ENCODE data around the gene NAA25. TPM values are rescaled to one million over a fixed set of nuclear protein-coding genes. Genes with fewer than 3 reads are reported as not detected.

NAA25 gene
- total RNA-seq, 6 experiments from 2014 or later: 9.7 to 11.8 (median 10.8) TPM

DNA sequence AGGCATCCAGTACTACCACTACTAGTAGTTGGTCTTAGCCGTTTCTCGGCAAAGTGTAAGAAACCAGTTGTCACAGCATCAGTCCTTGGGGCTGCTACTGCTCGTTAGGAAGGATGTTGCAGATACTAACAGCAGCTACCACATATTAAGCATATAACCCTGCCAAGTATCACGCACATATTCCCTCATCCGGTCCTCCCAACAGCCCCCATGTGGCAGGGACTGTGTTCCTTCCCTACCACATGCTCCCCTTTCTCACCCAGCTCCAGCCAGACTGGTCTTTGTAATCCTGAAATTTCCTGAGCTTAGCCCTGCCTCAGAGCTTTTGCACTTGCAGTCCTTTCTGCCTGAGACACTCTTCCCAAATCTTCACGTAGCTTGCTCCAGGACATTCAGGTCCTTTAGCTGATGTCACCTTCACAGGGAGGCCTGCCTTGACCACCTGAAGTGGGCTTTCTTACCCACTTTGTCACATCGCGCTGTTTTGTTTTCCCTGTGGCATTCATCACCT is 87.6 kb downstream of the NAA25 start:
- TF ChIP-seq POLR2A (IDR thresholded peaks at IDR 0.05): no peak
- TF ChIP-seq, protein P1, sequence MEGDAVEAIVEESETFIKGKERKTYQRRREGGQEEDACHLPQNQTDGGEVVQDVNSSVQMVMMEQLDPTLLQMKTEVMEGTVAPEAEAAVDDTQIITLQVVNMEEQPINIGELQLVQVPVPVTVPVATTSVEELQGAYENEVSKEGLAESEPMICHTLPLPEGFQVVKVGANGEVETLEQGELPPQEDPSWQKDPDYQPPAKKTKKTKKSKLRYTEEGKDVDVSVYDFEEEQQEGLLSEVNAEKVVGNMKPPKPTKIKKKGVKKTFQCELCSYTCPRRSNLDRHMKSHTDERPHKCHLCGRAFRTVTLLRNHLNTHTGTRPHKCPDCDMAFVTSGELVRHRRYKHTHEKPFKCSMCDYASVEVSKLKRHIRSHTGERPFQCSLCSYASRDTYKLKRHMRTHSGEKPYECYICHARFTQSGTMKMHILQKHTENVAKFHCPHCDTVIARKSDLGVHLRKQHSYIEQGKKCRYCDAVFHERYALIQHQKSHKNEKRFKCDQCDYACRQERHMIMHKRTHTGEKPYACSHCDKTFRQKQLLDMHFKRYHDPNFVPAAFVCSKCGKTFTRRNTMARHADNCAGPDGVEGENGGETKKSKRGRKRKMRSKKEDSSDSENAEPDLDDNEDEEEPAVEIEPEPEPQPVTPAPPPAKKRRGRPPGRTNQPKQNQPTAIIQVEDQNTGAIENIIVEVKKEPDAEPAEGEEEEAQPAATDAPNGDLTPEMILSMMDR (IDR thresholded peaks at IDR 0.05): no peak
- DNase-seq (no peak), ATAC-seq (no peak)
- Histone ChIP-seq H3K36me3 (peaks cover 0 to 30% (median 8%) of the 10 kb centered on the region in 4 donors), H3K27me3 (no peaks in the 10 kb centered on the region), H3K9me3 (no peaks in the 10 kb centered on the region), H3K27ac (no peak overlapping the region), H3K4me3 (no peak overlapping the region), H3K4me1 (peaks cover 0 to 23% (median 3%) of the 10 kb centered on the region in 4 donors)
- WGBS (ENCODE audit: insufficient coverage, low coverage, low lambda C conversion rate, missing lambda C conversion rate): 91% methylated on average over 6 of the region's 8 CpGs
- intact Hi-C loops (cut with DNase I): no loop called here

DNA sequence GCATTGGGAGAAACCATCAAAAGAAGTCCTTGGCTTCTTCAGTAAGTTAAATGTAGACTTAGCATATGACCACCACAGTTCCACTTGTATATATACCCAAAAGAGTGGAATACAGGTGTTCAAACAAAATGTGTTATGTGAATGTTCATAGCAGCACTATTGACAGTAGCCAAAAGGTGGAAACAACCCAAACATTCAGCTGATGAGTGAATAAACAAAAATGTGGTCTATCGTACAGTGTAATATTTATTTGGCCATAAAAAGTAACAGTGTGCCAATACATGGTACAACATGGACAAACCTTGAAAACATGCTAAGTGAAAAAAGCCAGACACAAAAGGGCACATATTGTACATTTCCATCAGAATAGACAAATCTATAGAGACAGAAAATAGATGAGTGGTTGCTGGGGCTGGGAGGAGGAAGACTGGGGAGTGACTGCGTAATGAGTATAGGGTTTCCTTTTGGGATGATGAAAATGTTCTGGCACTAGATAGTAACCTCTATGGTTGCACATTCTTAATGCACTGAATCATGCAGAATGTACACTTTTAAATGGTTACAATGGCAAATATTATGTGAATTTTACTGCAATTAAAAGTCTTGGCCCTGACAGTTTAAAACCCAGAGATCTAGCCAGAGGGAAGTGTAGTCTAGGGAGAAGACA is 89.9 kb downstream of the NAA25 start:
- DNase-seq: no peak
- Histone ChIP-seq H3K27me3 (no peaks in the 10 kb centered on the region), H3K36me3 (peaks cover 0 to 35% (median 6%) of the 10 kb centered on the region in 4 donors), H3K27ac (no peak overlapping the region), H3K9me3 (no peaks in the 10 kb centered on the region), H3K4me1 (peaks cover 0 to 21% (median 4%) of the 10 kb centered on the region in 4 donors), H3K4me3 (no peak overlapping the region)
- no peak for ATAC-seq
- WGBS (ENCODE audit: insufficient coverage, low coverage, low lambda C conversion rate, missing lambda C conversion rate): 79% methylated on average over 2 of the region's 2 CpGs
- no peak for TF ChIP-seq POLR2A (IDR thresholded peaks at IDR 0.05)
- TF ChIP-seq, protein P1 (IDR thresholded peaks at IDR 0.05): no peak
- intact Hi-C loops (cut with DNase I): no loop called here

DNA sequence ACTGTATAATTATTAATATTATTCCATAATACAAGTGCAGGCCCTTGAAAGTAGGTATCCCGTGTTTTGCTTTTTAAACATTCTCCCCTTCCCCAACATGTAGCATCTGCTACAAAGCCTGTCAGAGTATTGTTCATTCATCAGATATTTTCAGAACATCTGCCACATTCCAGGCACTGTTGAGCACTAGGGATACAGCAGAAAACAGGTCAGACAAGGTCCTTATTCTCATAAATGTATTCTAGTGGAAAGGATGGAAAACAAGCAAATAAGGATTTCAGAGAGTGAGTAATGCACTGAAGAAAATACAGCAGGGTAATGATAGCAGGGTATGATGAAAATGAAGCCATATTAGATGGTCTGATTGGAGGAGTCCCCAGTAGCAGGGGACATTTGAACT is 91.5 kb downstream of the NAA25 start:
- H3K36me3 ChIP-seq: peaks cover 0 to 27% (median 4%) of the 10 kb centered on the region in 4 donors

DNA sequence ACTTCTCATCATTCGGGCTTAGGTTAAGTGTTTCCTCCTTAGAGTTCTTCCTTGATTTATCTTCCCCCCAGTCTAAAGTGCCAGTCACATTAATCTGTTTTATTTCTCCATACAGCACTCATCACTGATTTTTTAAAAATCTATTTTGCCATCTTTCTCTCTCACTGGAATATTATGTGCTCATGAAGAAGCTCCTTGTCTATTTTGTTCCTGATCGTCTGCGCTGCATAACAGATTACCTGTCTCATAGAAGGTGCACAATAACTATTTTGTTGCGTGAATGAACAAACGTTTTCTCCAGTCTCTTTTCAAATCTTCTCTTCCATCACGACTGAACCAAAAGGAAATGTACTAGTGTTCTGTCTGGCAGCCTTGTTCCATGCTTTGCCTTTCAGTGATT is 92.6 kb downstream of the NAA25 start:
- peaks cover 0 to 26% (median 3%) of the 10 kb centered on the region in 4 donors for H3K36me3 ChIP-seq
- no peak overlapping the region for H3K27ac ChIP-seq
- ATAC-seq (no peak), DNase-seq (no peak)
- 86% methylated on average over 6 of the region's 6 CpGs for WGBS (ENCODE audit: insufficient coverage, low coverage, low lambda C conversion rate, missing lambda C conversion rate)
- H3K4me3 ChIP-seq: no peak overlapping the region
- H3K9me3 ChIP-seq: no peaks in the 10 kb centered on the region
- intact Hi-C loops (cut with DNase I): no loop called here
- TF ChIP-seq, protein P1 (IDR thresholded peaks at IDR 0.05): no peak
- no peak for TF ChIP-seq POLR2A (IDR thresholded peaks at IDR 0.05)
- H3K27me3 ChIP-seq: no peaks in the 10 kb centered on the region
- H3K4me1 ChIP-seq: peaks cover 0 to 22% (median 10%) of the 10 kb centered on the region in 4 donors

More for the DNA sequence above, 91.5 kb downstream of the NAA25 start:
- Histone ChIP-seq H3K27ac (no peak overlapping the region), H3K4me1 (peaks cover 0 to 15% (median 5%) of the 10 kb centered on the region in 4 donors), H3K27me3 (no peaks in the 10 kb centered on the region), H3K4me3 (no peak overlapping the region), H3K9me3 (no peaks in the 10 kb centered on the region)
- ATAC-seq (no peak), DNase-seq (no peak)
- TF ChIP-seq POLR2A (IDR thresholded peaks at IDR 0.05): no peak
- TF ChIP-seq, protein P1 (IDR thresholded peaks at IDR 0.05): no peak
- 80% methylated on average over 1 of the region's 1 CpG for whole genome bisulfite sequencing (ENCODE audit: insufficient coverage, low coverage, low lambda C conversion rate, missing lambda C conversion rate)
- intact Hi-C loops (cut with DNase I): no loop called here

Measured in right lobe of liver (tissue), 6 donors.